ENCODE measurements around the gene NRSN2. TPM values are rescaled to one million over a fixed set of nuclear protein-coding genes. Genes with fewer than 3 reads are reported as not detected.

Gene NRSN2
- polyA plus RNA-seq, 1 of the 3 experiments (the other 2 are of a cell fraction) = 146 TPM

DNA sequence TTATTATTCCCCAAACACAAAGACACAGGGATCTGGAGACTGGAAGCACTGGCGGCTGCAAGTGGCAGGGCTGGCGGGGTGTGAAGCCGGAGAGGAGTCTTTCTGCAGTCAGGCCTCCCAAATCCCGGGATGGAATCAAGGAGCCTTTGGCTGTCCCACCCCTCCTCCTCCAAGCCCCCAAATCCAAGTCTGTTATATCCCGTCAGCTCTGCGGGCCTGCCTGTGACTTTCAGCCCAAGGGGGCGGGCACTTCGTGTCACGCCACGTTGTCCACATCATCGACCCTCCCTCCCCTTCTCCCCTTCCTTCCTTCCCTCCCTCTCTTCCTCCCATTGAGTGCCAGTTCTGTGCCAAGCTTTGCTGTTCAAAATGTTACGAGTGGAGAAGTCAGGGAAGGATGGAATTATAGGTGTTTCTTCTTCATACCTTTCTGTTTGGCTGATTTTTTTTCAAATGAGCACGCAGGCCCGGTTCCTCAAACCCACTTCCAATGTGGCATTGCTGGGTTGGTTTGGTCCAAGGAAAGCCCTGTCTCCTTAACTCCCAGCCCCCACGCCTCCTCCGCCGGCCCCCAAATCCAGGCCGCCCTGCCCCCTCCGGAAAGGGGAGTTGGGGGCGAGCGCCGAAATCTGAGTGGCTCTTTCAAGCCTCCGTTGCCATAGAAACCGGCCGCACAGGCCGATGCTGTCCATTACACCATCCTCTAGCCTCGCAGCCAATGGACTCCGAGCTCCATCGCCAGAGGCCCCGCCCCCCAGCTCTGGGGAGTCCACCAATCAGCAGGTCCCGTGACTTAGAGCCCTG lies 36.9 kb upstream of the NRSN2 start (continued):
- no peak for TF ChIP-seq FOXM1 (IDR thresholded peaks at IDR 0.05; ENCODE audit: low read depth)
- TF ChIP-seq POLR2AphosphoS5 (IDR thresholded peaks at IDR 0.05; ENCODE audit: low read depth, low read length) = peak; percentile 82
- TF ChIP-seq GABPA (IDR thresholded peaks at IDR 0.05; ENCODE audit: low read depth) = 0 out of 2 replicates have a peak, but pooled peaks have one; percentile 37
- no peak for TF ChIP-seq MEF2A (IDR thresholded peaks at IDR 0.05; ENCODE audit: borderline replicate concordance, low read depth)
- no peak; the same call in 1 of the 2 replicates for TF ChIP-seq IRF3 (IDR thresholded peaks at IDR 0.05; ENCODE audit: low read depth, low read length)
- no peak for TF ChIP-seq REST (IDR thresholded peaks at IDR 0.05; ENCODE audit: low read depth, low read length)

DNA sequence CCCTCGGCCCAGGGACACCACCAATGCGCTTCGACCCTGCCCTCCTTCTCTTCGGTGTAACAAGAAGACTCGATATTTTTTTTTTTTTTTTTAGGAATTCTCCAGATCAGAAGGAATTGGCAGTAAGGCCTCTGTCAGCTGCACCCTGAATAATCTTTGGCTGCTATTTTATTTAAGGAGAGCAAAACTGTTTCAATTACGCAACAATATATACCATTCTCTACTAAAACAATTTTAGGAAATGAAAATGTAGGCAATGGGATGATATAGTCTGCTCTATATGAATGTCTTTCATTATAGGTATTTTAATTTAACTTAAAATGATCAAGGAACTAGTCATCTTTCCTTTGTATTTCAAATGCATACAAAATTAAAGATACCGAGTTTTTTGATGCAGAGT lies 36.3 kb upstream of the NRSN2 start:
- no peak for DNase-seq
- CTCF ChIA-PET = interaction anchor here (1.0 to 4.0 kb wide), 3 partner anchors 14 to 20 kb away, joined by 3 to 21 read pairs (median 10); partner anchors contain the start of gene SOX12
- H3K79me2 ChIP-seq (ENCODE audit: insufficient read depth) = no peaks in the 10 kb centered on the region
- peaks cover 15 to 26% of the 10 kb centered on the region in 2 experiments; a peak in 2 of 4 replicates for H3K4me1 ChIP-seq (ENCODE audit: control insufficient read depth in 1 of 2, insufficient read depth in 2 of 2, low read depth in 1 of 2, low read length in 1 of 2)
- WGBS (ENCODE audit: low lambda C conversion rate) = 14% methylated on average over 7 of the region's 7 CpGs
- H3K27me3 ChIP-seq (ENCODE audit: insufficient read depth) = no peaks in the 10 kb centered on the region
- H4K20me1 ChIP-seq (ENCODE audit: insufficient read depth) = no peaks in the 10 kb centered on the region
- H3K9ac ChIP-seq = peak overlapping the region; percentile 44; the same call in 1 of the 2 replicates
- no peaks in the 10 kb centered on the region for H3K9me2 ChIP-seq
- H3F3A ChIP-seq (replicated peaks; ENCODE audit: insufficient read depth) = peaks cover 6% of the 10 kb centered on the region
- H3K4me3 ChIP-seq (ENCODE audit: low read depth in 2 of 2, low read length in 1 of 2) = no peak overlapping the region
- H3K4me2 ChIP-seq = peak overlapping the region; percentile 81; the same call in 1 of the 2 replicates
- no peaks in the 10 kb centered on the region for H3K9me3 ChIP-seq
- POLR2A ChIA-PET = interaction anchor here (0.6 to 2.9 kb wide), 3 partner anchors 13 to 21 kb away, joined by 5 to 23 read pairs (median 15); partner anchors contain the start of genes SOX12 and ZCCHC3
- no peaks in the 10 kb centered on the region for H3K36me3 ChIP-seq (replicated peaks in 1 of 2; ENCODE audit: control insufficient read depth in 1 of 2, insufficient read depth in 2 of 2, low read length in 1 of 2)
- peak overlapping the region; percentile 77 to 97 for H3K27ac ChIP-seq (ENCODE audit: low read depth in 2 of 2, low read length in 1 of 2)
- H2AFZ ChIP-seq (ENCODE audit: low read depth) = peak overlapping the region; percentile 79; the same call in 1 of the 2 replicates
- no peak for TF ChIP-seq POLR2AphosphoS5 (IDR thresholded peaks at IDR 0.05; ENCODE audit: low read depth, low read length)
- TF ChIP-seq MXI1 (IDR thresholded peaks at IDR 0.05; ENCODE audit: low read depth, low read length) = no peak
- TF ChIP-seq, protein P1, sequence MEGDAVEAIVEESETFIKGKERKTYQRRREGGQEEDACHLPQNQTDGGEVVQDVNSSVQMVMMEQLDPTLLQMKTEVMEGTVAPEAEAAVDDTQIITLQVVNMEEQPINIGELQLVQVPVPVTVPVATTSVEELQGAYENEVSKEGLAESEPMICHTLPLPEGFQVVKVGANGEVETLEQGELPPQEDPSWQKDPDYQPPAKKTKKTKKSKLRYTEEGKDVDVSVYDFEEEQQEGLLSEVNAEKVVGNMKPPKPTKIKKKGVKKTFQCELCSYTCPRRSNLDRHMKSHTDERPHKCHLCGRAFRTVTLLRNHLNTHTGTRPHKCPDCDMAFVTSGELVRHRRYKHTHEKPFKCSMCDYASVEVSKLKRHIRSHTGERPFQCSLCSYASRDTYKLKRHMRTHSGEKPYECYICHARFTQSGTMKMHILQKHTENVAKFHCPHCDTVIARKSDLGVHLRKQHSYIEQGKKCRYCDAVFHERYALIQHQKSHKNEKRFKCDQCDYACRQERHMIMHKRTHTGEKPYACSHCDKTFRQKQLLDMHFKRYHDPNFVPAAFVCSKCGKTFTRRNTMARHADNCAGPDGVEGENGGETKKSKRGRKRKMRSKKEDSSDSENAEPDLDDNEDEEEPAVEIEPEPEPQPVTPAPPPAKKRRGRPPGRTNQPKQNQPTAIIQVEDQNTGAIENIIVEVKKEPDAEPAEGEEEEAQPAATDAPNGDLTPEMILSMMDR (IDR thresholded peaks at IDR 0.05) = no peak
- TF ChIP-seq IRF3 (IDR thresholded peaks at IDR 0.05; ENCODE audit: low read depth, low read length) = no peak
- TF ChIP-seq NFIC (IDR thresholded peaks at IDR 0.05; ENCODE audit: borderline replicate concordance) = no peak
- no peak for TF ChIP-seq RCOR1 (IDR thresholded peaks at IDR 0.05; ENCODE audit: low read length)
- TF ChIP-seq REST (IDR thresholded peaks at IDR 0.05; ENCODE audit: low read depth, low read length) = no peak
- TF ChIP-seq RAD21 (IDR thresholded peaks at IDR 0.05; ENCODE audit: low read length) = no peak
- TF ChIP-seq SIN3A (IDR thresholded peaks at IDR 0.05; ENCODE audit: borderline replicate concordance, low read depth, low read length) = no peak
- TF ChIP-seq EP300 (IDR thresholded peaks at IDR 0.05; ENCODE audit: borderline replicate concordance in 1 of 2, low read depth in 1 of 2, low read length in 1 of 2) = no peak
- TF ChIP-seq YY1 (IDR thresholded peaks at IDR 0.05; ENCODE audit: low read depth) = no peak
- no peak for TF ChIP-seq FOXM1 (IDR thresholded peaks at IDR 0.05; ENCODE audit: low read depth)
- TF ChIP-seq FOXJ3 (CRISPR knock-in tag; IDR thresholded peaks at IDR 0.05) = no peak
